ENCODE data around the gene COPS6.

GRCh38 chr7:100061518-100062193 is 27.1 kb upstream of the COPS6 start:
- TF ChIP-seq MXI1 (IDR thresholded peaks at IDR 0.05; ENCODE audit: low read depth, low read length) (no peak), EP300 (IDR thresholded peaks at IDR 0.05; ENCODE audit: borderline replicate concordance in 1 of 2, low read depth in 1 of 2, low read length in 1 of 2) (no peak), ELF1 (IDR thresholded peaks at IDR 0.05) (no peak), SMC3 (IDR thresholded peaks at IDR 0.05; ENCODE audit: low read depth, low read length) (no peak), TCF12 (IDR thresholded peaks at IDR 0.05) (no peak), MEF2A (IDR thresholded peaks at IDR 0.05; ENCODE audit: borderline replicate concordance, low read depth) (no peak), EZH2phosphoT487 (IDR thresholded peaks at IDR 0.05; ENCODE audit: borderline replicate concordance, low read depth) (no peak)
- TF ChIP-seq, protein P1, sequence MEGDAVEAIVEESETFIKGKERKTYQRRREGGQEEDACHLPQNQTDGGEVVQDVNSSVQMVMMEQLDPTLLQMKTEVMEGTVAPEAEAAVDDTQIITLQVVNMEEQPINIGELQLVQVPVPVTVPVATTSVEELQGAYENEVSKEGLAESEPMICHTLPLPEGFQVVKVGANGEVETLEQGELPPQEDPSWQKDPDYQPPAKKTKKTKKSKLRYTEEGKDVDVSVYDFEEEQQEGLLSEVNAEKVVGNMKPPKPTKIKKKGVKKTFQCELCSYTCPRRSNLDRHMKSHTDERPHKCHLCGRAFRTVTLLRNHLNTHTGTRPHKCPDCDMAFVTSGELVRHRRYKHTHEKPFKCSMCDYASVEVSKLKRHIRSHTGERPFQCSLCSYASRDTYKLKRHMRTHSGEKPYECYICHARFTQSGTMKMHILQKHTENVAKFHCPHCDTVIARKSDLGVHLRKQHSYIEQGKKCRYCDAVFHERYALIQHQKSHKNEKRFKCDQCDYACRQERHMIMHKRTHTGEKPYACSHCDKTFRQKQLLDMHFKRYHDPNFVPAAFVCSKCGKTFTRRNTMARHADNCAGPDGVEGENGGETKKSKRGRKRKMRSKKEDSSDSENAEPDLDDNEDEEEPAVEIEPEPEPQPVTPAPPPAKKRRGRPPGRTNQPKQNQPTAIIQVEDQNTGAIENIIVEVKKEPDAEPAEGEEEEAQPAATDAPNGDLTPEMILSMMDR (IDR thresholded peaks at IDR 0.05) = no peak

Data from SK-N-SH (cell line).